Sigmoid colon (tissue), 7 donors: ENCODE measurements around the gene NAA15. TPM values are rescaled to one million over a fixed set of nuclear protein-coding genes. Genes with fewer than 3 reads are reported as not detected.
"Not testable (repeated sequence)": the region's sequence is repeated elsewhere in the genome, so short reads cannot be mapped to it uniquely, and the experiment has no call there.

Source experiments
- DNase-seq: peaks from one replicate; pipeline ENCODE4 v3.0.0-alpha.2; 2019
- H3K27ac ChIP-seq, 4 donors: fragments of 200-600 bp; sonication (generic); one replicate each; pipeline ENCODE4 v1.5.1; 2016 to 2019; ENCODE audit warnings: mild to moderate bottlenecking in 1 of 4
- H3K27me3 ChIP-seq, 3 donors: fragments of 200-600 bp; sonication (generic); one replicate each; pipeline ENCODE4 v1.5.1; 2019; ENCODE audit warnings: mild to moderate bottlenecking in 1 of 3
- H3K36me3 ChIP-seq, 4 donors: fragments of 200-600 bp; sonication (generic); one replicate each; pipeline ENCODE4 v1.5.1; 2016 to 2019
- H3K4me1 ChIP-seq, 4 donors: fragments of 200-600 bp; sonication (generic); one replicate each; pipeline ENCODE4 v1.5.1; 2017 to 2019
- H3K4me3 ChIP-seq, 4 donors: fragments of 200-600 bp; sonication (generic); one replicate each; pipeline ENCODE4 v1.5.1; 2017 to 2019; ENCODE audit warnings: mild to moderate bottlenecking in 2 of 4, moderate library complexity in 1 of 4
- H3K9me3 ChIP-seq, 4 donors: fragments of 200-600 bp in 3 of 4; sonication (generic) in 3 of 4; one replicate each; pipeline versions ENCODE4 v1.5.1 to v1.6.1; 2013 to 2019
- CTCF ChIP-seq, 4 experiments: fragments of 450-650 bp in 3 of 4; fragments of 200-600 bp in 1 of 4; IDR thresholded peaks; one replicate each; pipeline ENCODE4 v1.5.1; 2016 to 2019; ENCODE audit warnings: antibody characterized with exemption in 4 of 4, mild to moderate bottlenecking in 3 of 4, moderate library complexity in 2 of 4
- EP300 ChIP-seq, 4 donors: sonication (generic); formaldehyde crosslinking; IDR thresholded peaks; one replicate each; pipeline ENCODE4 v1.6.1; 2017; ENCODE audit warnings: antibody characterized with exemption in 4 of 4
- POLR2A ChIP-seq, 2 donors: fragments of 450-650 bp; IDR thresholded peaks; one replicate each; pipeline ENCODE4 v1.6.1; 2016; ENCODE audit warnings: antibody characterized with exemption in 2 of 2, mild to moderate bottlenecking in 2 of 2, moderate library complexity in 2 of 2
- POLR2AphosphoS5 ChIP-seq, 4 donors: sonication (generic); formaldehyde crosslinking; IDR thresholded peaks; one replicate each; pipeline ENCODE4 v1.6.1; 2017; ENCODE audit warnings: antibody characterized with exemption in 4 of 4
- WGBS, 2 donors: extraction: QIAGEN DNeasy Blood & Tissue Kit; methylation state at CpG; one replicate each; pipeline ENCODE4 v1.1.7; 2013; 5-methylcytosine and 5-hydroxymethylcytosine counted together
- intact Hi-C: fragments of 100-400 bp; cut with DNase I; formaldehyde crosslinking; loops from one replicate; pipeline ENCODE4 v1.15.1; 2023
- polyA plus RNA-seq, 3 donors: library from polyadenylated mRNA; stranded (reverse); fragments of 200-250 nt; gene quantifications; one replicate each; pipeline ENCODE4 v1.2.3, GENCODE V29; 2013
- total RNA-seq, 4 donors: library from RNA; depleted of rRNA; stranded (reverse); fragments of >200 nt; gene quantifications; one replicate each; pipeline ENCODE4 v1.1.0, GENCODE V29; 2016
- donor health status: healthy with polysubstance abuse.
- donor health status: Bipolar disorder and iron deficiency.
- donor health status: healthy.

Gene NAA15
- total and polyA plus RNA-seq, 7 donors, result 5.4 to 40.3 (median 21.6) TPM

- TF ChIP-seq POLR2A (IDR thresholded peaks at IDR 0.05), result no peak
- no peak for TF ChIP-seq EP300 (IDR thresholded peaks at IDR 0.05)
- TF ChIP-seq CTCF (IDR thresholded peaks at IDR 0.05), result no peak
- no peak for TF ChIP-seq POLR2AphosphoS5 (IDR thresholded peaks at IDR 0.05)
- intact Hi-C loops, result no loop called here
- no peaks in the 10 kb centered on the region for H3K4me1 ChIP-seq
- H3K36me3 ChIP-seq, result no peaks in the 10 kb centered on the region
- no peak for DNase-seq
- 98 to 100% methylated on average over 1 of the region's 1 CpG for WGBS, 2 donors
- H3K27ac ChIP-seq, result peak overlapping the region in 1 of 4 donors; percentile 14
- no peak overlapping the region for H3K4me3 ChIP-seq
- no peaks in the 10 kb centered on the region for H3K27me3 ChIP-seq
- no peaks in the 10 kb centered on the region for H3K9me3 ChIP-seq
Measured at GRCh38 chr4:139420652-139421051, 119.3 kb downstream of the NAA15 start.

- no peaks in the 10 kb centered on the region for H3K27me3 ChIP-seq
Measured at GRCh38 chr4:139436122-139436521, 134.8 kb downstream of the NAA15 start.

GRCh38 chr4:139438141-139438540 lies 136.8 kb downstream of the NAA15 start:
- no peaks in the 10 kb centered on the region for H3K27me3 ChIP-seq
- no peaks in the 10 kb centered on the region for H3K4me1 ChIP-seq
- DNase-seq, result no peak
- intact Hi-C loops, result no loop called here
- H3K27ac ChIP-seq, result no peak overlapping the region
- 84 to 85% methylated on average over 2 of the region's 2 CpGs for WGBS, 2 donors
- no peak overlapping the region for H3K4me3 ChIP-seq
- H3K36me3 ChIP-seq, result no peaks in the 10 kb centered on the region
- TF ChIP-seq CTCF (IDR thresholded peaks at IDR 0.05), result no peak
- TF ChIP-seq POLR2AphosphoS5 (IDR thresholded peaks at IDR 0.05), result no peak
- no peak for TF ChIP-seq EP300 (IDR thresholded peaks at IDR 0.05)
- TF ChIP-seq POLR2A (IDR thresholded peaks at IDR 0.05), result no peak
- peaks cover 0 to 5% (median 0%) of the 10 kb centered on the region in 4 donors for H3K9me3 ChIP-seq

More at GRCh38 chr4:139436122-139436521, 134.8 kb downstream of the NAA15 start:
- intact Hi-C loops, result no loop called here
- DNase-seq, result no peak
- Histone ChIP-seq H3K4me3 (no peak overlapping the region), H3K36me3 (no peaks in the 10 kb centered on the region), H3K4me1 (no peaks in the 10 kb centered on the region), H3K27ac (no peak overlapping the region), H3K9me3 (peaks cover 0 to 5% (median 0%) of the 10 kb centered on the region in 4 donors)
- TF ChIP-seq POLR2A (IDR thresholded peaks at IDR 0.05) (no peak), CTCF (IDR thresholded peaks at IDR 0.05) (no peak), EP300 (IDR thresholded peaks at IDR 0.05) (no peak), POLR2AphosphoS5 (IDR thresholded peaks at IDR 0.05) (no peak)
- 96 to 97% methylated on average over 23 of the region's 23 CpGs for WGBS, 2 donors

- TF ChIP-seq POLR2AphosphoS5 (IDR thresholded peaks at IDR 0.05) (no peak), CTCF (IDR thresholded peaks at IDR 0.05) (no peak), POLR2A (IDR thresholded peaks at IDR 0.05) (no peak), EP300 (IDR thresholded peaks at IDR 0.05) (no peak)
- no peak for DNase-seq
- intact Hi-C loops, result no loop called here
- H3K4me3 ChIP-seq, result no peak overlapping the region
- H3K27ac ChIP-seq, result no peak overlapping the region
- H3K36me3 ChIP-seq, result no peaks in the 10 kb centered on the region
- no peaks in the 10 kb centered on the region for H3K27me3 ChIP-seq
- WGBS, 2 donors, result 98% methylated on average over 4 of the region's 4 CpGs
- peaks cover 0 to 5% (median 0%) of the 10 kb centered on the region in 4 donors for H3K9me3 ChIP-seq
- no peaks in the 10 kb centered on the region for H3K4me1 ChIP-seq
Measured at GRCh38 chr4:139441029-139441428, 139.7 kb downstream of the NAA15 start.

GRCh38 chr4:139443661-139444060 lies 142.4 kb downstream of the NAA15 start:
- TF ChIP-seq POLR2A (IDR thresholded peaks at IDR 0.05), result no peak
- H3K4me1 ChIP-seq, result no peaks in the 10 kb centered on the region
- no peaks in the 10 kb centered on the region for H3K27me3 ChIP-seq
- H3K36me3 ChIP-seq, result no peaks in the 10 kb centered on the region
- 95 to 96% methylated on average over 7 of the region's 7 CpGs for WGBS, 2 donors
- H3K27ac ChIP-seq, result no peak overlapping the region
- H3K9me3 ChIP-seq, result peaks cover 0 to 5% (median 0%) of the 10 kb centered on the region in 4 donors
- intact Hi-C loops, result no loop called here
- no peak for DNase-seq
- H3K4me3 ChIP-seq, result no peak overlapping the region

- H3K4me1 ChIP-seq, intact Hi-C loops, H3K27me3 ChIP-seq, H3K4me3 ChIP-seq, DNase-seq, H3K27ac ChIP-seq, H3K36me3 ChIP-seq, H3K9me3 ChIP-seq: not testable (repeated sequence)
- WGBS, 2 donors, result 61 to 64% methylated on average over 3 of the region's 3 CpGs
Measured at GRCh38 chr4:139444881-139445280, 143.6 kb downstream of the NAA15 start.

GRCh38 chr4:139447078-139447477 lies 145.8 kb downstream of the NAA15 start:
- H3K27me3 ChIP-seq, H3K27ac ChIP-seq, H3K4me3 ChIP-seq, H3K36me3 ChIP-seq, DNase-seq, H3K9me3 ChIP-seq, H3K4me1 ChIP-seq, intact Hi-C loops: not testable (repeated sequence)
- WGBS, 2 donors, result 92 to 93% methylated on average over 4 of the region's 4 CpGs
